ENCODE measurements around the gene AKNA. TPM values are rescaled to one million over a fixed set of nuclear protein-coding genes. Genes with fewer than 3 reads are reported as not detected.

Gene AKNA
- total and polyA plus RNA-seq, 2 of the 8 experiments (the other 6 are each of a cell fraction or from before 2014, with no cell fraction given): 21.0 to 27.4 TPM

DNA sequence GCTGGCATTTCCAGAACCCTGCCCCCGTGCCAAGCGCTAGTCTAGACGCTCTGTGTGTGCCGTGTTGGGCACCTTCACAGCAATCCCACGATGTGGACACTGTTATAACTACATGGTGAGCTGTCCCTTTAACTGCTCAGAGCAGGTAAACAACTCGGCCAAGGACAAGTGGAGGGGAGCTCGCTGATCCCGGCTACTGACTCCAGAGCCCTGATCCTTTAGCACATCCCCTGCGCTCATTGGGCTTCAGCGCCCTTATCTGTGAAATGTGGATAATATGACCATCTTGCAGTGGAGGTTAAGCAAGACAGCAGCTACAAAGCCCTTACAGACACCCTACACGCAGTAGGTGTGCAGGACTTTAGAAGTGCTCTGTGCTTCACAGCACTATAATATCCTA lies 41.6 kb downstream of the AKNA start:
- DNase-seq (ENCODE audit: low read depth in 1 of 2, low spot score in 2 of 2) (no peak), FAIRE-seq (no peak)
- H3K23me2 ChIP-seq (ENCODE audit: low read depth, low read length): no peaks in the 10 kb centered on the region
- no peaks in the 10 kb centered on the region for H3K27me3 ChIP-seq (replicated peaks in 1 of 4; ENCODE audit: control insufficient read depth in 3 of 4, extremely low read depth in 1 of 4, insufficient read depth in 3 of 4, low read length in 3 of 4)
- H4K8ac ChIP-seq (ENCODE audit: extremely low read depth, insufficient read depth, low read length): no peak overlapping the region
- H3K27ac ChIP-seq (ENCODE audit: low read depth, low read length): no peak overlapping the region
- no peak overlapping the region for H3K14ac ChIP-seq (ENCODE audit: insufficient read length)
- H2BK5ac ChIP-seq (ENCODE audit: low read depth, low read length): no peak overlapping the region
- no peak overlapping the region for H2BK20ac ChIP-seq (ENCODE audit: low read length)
- no peak overlapping the region for H3K56ac ChIP-seq (replicated peaks; ENCODE audit: insufficient read length, low read depth, low read length)
- H3K4me3 ChIP-seq (ENCODE audit: extremely low read depth in 1 of 4, insufficient read depth in 2 of 4, low read depth in 3 of 4, low read length in 4 of 4): no peak overlapping the region
- no peak overlapping the region for H3K23ac ChIP-seq (ENCODE audit: insufficient read length)
- no peak overlapping the region for H2AFZ ChIP-seq (ENCODE audit: low read length)
- no peak overlapping the region for H2BK12ac ChIP-seq (ENCODE audit: low read depth, low read length)
- H3K79me2 ChIP-seq (ENCODE audit: control insufficient read depth in 1 of 2, insufficient read depth in 2 of 2, low read length in 2 of 2): no peaks in the 10 kb centered on the region
- no peak overlapping the region for H2AK5ac ChIP-seq (ENCODE audit: low read depth, low read length)
- H3K4me2 ChIP-seq (ENCODE audit: insufficient read depth in 1 of 2, low read depth in 2 of 2, low read length in 2 of 2): no peak overlapping the region
- ChIA-PET POLR2A (ENCODE audit: partially characterized antibody) (no interaction called here), CTCF (ENCODE audit: partially characterized antibody) (interaction anchor here (0.6 to 1.2 kb wide), 7 partner anchors 9 to 255 kb away, joined by 3 to 5 read pairs (median 3); partner anchors contain the start of gene AKNA)
- no peak overlapping the region for H3K18ac ChIP-seq (ENCODE audit: extremely low read depth, low read length)
- H2BK15ac ChIP-seq (ENCODE audit: low read length): no peak overlapping the region
- peaks cover 4 to 11% (median 8%) of the 10 kb centered on the region in 4 experiments; a peak in 6 of 7 replicates for H3K4me1 ChIP-seq (replicated peaks in 1 of 4; ENCODE audit: control insufficient read depth in 3 of 4, insufficient read depth in 4 of 4, low read length in 3 of 4)
- no peaks in the 10 kb centered on the region for H3K79me1 ChIP-seq (ENCODE audit: low read depth, low read length)
- H4K5ac ChIP-seq (ENCODE audit: insufficient read length, low read depth, low read length): no peak overlapping the region
- H3K9ac ChIP-seq (replicated peaks in 1 of 4; ENCODE audit: extremely low read depth in 1 of 4, low read depth in 3 of 4, low read length in 3 of 4): no peak overlapping the region
- H4K20me1 ChIP-seq (replicated peaks in 1 of 2; ENCODE audit: control insufficient read depth in 1 of 2, insufficient read depth in 2 of 2, low read length in 2 of 2): no peaks in the 10 kb centered on the region
- 86% methylated on average over 11 of the region's 11 CpGs; no CpG with 5 or more reads in 1 of the 2 experiments for WGBS, 2 experiments (ENCODE audit: extremely low coverage in 1 of 2, insufficient coverage in 1 of 2, insufficient read length in 1 of 2, insufficient replicate concordance in 2 of 2, low coverage in 1 of 2, low lambda C conversion rate in 2 of 2, missing lambda C conversion rate in 1 of 2)
- no peak overlapping the region for H4K91ac ChIP-seq (replicated peaks; ENCODE audit: insufficient read length, low read length)
- TF ChIP-seq RBBP5 (IDR thresholded peaks at IDR 0.05; ENCODE audit: borderline replicate concordance, low read depth, low read length): no peak
- TF ChIP-seq GTF2F1 (IDR thresholded peaks at IDR 0.05; ENCODE audit: borderline replicate concordance, low read depth, low read length): no peak
- TF ChIP-seq MAFK (IDR thresholded peaks at IDR 0.05; ENCODE audit: low read depth, low read length): no peak
- TF ChIP-seq TAF7 (optimal IDR thresholded peaks at IDR 0.05; ENCODE audit: borderline replicate concordance, low read depth, low read length): no peak
- no peak for TF ChIP-seq RNF2 (IDR thresholded peaks at IDR 0.05; ENCODE audit: borderline replicate concordance, low read depth, low read length, missing control alignments, poor library complexity, severe bottlenecking)
- TF ChIP-seq KDM1A (IDR thresholded peaks at IDR 0.05; ENCODE audit: borderline replicate concordance, low read length): no peak
- no peak for TF ChIP-seq BCL11A (IDR thresholded peaks at IDR 0.05; ENCODE audit: low read depth in 2 of 2, low read length in 2 of 2)
- TF ChIP-seq CREB1 (IDR thresholded peaks at IDR 0.05): no peak
- no peak for TF ChIP-seq POLR2A (IDR thresholded peaks at IDR 0.05; ENCODE audit: control extremely low read depth in 1 of 2, low read depth in 2 of 2, low read length in 2 of 2)
- TF ChIP-seq, protein P1, sequence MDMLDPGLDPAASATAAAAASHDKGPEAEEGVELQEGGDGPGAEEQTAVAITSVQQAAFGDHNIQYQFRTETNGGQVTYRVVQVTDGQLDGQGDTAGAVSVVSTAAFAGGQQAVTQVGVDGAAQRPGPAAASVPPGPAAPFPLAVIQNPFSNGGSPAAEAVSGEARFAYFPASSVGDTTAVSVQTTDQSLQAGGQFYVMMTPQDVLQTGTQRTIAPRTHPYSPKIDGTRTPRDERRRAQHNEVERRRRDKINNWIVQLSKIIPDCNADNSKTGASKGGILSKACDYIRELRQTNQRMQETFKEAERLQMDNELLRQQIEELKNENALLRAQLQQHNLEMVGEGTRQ (IDR thresholded peaks at IDR 0.05; ENCODE audit: low read length): no peak
- no peak for TF ChIP-seq KDM5A (IDR thresholded peaks at IDR 0.05; ENCODE audit: low read length)
- no peak for TF ChIP-seq POU5F1 (IDR thresholded peaks at IDR 0.05; ENCODE audit: low read depth, low read length)
- no peak for TF ChIP-seq SAP30 (IDR thresholded peaks at IDR 0.05; ENCODE audit: insufficient read depth, insufficient replicate concordance, low read length)
- no peak for TF ChIP-seq BACH1 (IDR thresholded peaks at IDR 0.05; ENCODE audit: low read length)
- peaks cover 13 to 85% (median 54%) of the 10 kb centered on the region in 4 experiments for H3K36me3 ChIP-seq (ENCODE audit: control insufficient read depth in 2 of 4, insufficient read depth in 4 of 4, low read length in 3 of 4)
- no peak overlapping the region for H2BK120ac ChIP-seq (replicated peaks; ENCODE audit: low read depth, low read length)
- no peaks in the 10 kb centered on the region for H3K9me3 ChIP-seq (ENCODE audit: insufficient read depth in 2 of 2, low read depth in 1 of 2, low read length in 1 of 2)
- no peak overlapping the region for H3K4ac ChIP-seq (replicated peaks; ENCODE audit: insufficient read length, low read depth, low read length)
